GM19395 (cell line): ENCODE results near the gene MATN1.
"Not testable (repeated sequence)": the region's sequence is repeated elsewhere in the genome, so short reads cannot be mapped to it uniquely, and the experiment has no call there.

Experiments used
- ATAC-seq: cut with Tn5 transposase; IDR thresholded peaks from one replicate; pipeline ENCODE4 v1.9.1; 2021; ENCODE audit warnings: mild to moderate bottlenecking, moderate library complexity; ENCODE audit not compliant: unreplicated experiment

The MATN1 gene

GRCh38 chr1:30700528-30701257 lies 22.7 kb downstream of the MATN1 start:
- ATAC-seq: no peak

- ATAC-seq: no peak
These were observed 23.6 kb downstream of the MATN1 start for GRCh38 chr1:30699762-30700161.

- ATAC-seq: no peak
These were observed 24.9 kb downstream of the MATN1 start for GRCh38 chr1:30698401-30698981.

- ATAC-seq: no peak
These were observed 25.6 kb downstream of the MATN1 start for GRCh38 chr1:30697571-30698376.

GRCh38 chr1:30696831-30697230 lies 26.6 kb downstream of the MATN1 start:
- ATAC-seq: no peak

- ATAC-seq: no peak
These were observed 27.9 kb downstream of the MATN1 start for GRCh38 chr1:30695439-30695841.

- no peak for ATAC-seq
These were observed 28.9 kb downstream of the MATN1 start for GRCh38 chr1:30694280-30695175.

- no peak for ATAC-seq
These were observed 29.6 kb downstream of the MATN1 start for GRCh38 chr1:30693822-30694221.

- ATAC-seq: no peak
These were observed 30.0 kb downstream of the MATN1 start for GRCh38 chr1:30693366-30693765.

GRCh38 chr1:30692948-30693301 lies 30.5 kb downstream of the MATN1 start:
- ATAC-seq: no peak

GRCh38 chr1:30692201-30692947 lies 31.0 kb downstream of the MATN1 start:
- ATAC-seq: no peak

GRCh38 chr1:30691480-30691879 lies 31.9 kb downstream of the MATN1 start:
- no peak for ATAC-seq

GRCh38 chr1:30689901-30690645 lies 33.3 kb downstream of the MATN1 start:
- ATAC-seq: no peak

- ATAC-seq: no peak
These were observed 34.2 kb downstream of the MATN1 start for GRCh38 chr1:30688920-30689794.

GRCh38 chr1:30688516-30688915 lies 34.9 kb downstream of the MATN1 start:
- ATAC-seq: not testable (repeated sequence)

GRCh38 chr1:30687886-30688285 lies 35.5 kb downstream of the MATN1 start:
- ATAC-seq: no peak

- ATAC-seq: no peak
These were observed 37.0 kb downstream of the MATN1 start for GRCh38 chr1:30686236-30686935.

- ATAC-seq: no peak
These were observed 37.6 kb downstream of the MATN1 start for GRCh38 chr1:30685796-30686165.
